Glutamatergic neuron (in vitro differentiated cells): ENCODE data around the gene AGAP1. TPM values are rescaled to one million over a fixed set of nuclear protein-coding genes. Genes with fewer than 3 reads are reported as not detected.

Experiments used
- DNase-seq: peaks from one replicate; pipeline ENCODE4 v3.0.0; 2022
- H3K27ac Mint-ChIP-seq: one replicate; pipeline ENCODE4 v1.8.0; 2020; ENCODE audit warnings: mild to moderate bottlenecking, mixed read lengths, inconsistent platforms; ENCODE audit not compliant: unreplicated experiment
- H3K27me3 Mint-ChIP-seq: one replicate; pipeline ENCODE4 v1.8.0; 2020; ENCODE audit warnings: mild to moderate bottlenecking, moderate library complexity, mixed read lengths, inconsistent platforms; ENCODE audit not compliant: unreplicated experiment
- H3K36me3 Mint-ChIP-seq: one replicate; pipeline ENCODE4 v1.8.0; 2020; ENCODE audit warnings: mild to moderate bottlenecking, mixed read lengths, inconsistent platforms; ENCODE audit not compliant: unreplicated experiment
- H3K4me1 Mint-ChIP-seq: one replicate; pipeline ENCODE4 v1.8.0; 2020; ENCODE audit warnings: mild to moderate bottlenecking, low read depth, mixed read lengths, inconsistent platforms; ENCODE audit not compliant: unreplicated experiment
- H3K4me3 Mint-ChIP-seq: one replicate; pipeline ENCODE4 v1.8.0; 2020; ENCODE audit warnings: mild to moderate bottlenecking, mixed read lengths, inconsistent platforms; ENCODE audit not compliant: unreplicated experiment
- H3K9me3 Mint-ChIP-seq: one replicate; pipeline ENCODE4 v1.8.0; 2020; ENCODE audit warnings: mild to moderate bottlenecking, moderate library complexity, mixed read lengths, inconsistent platforms; ENCODE audit not compliant: unreplicated experiment
- total RNA-seq: library from RNA; stranded (reverse); fragmentation: NEBNext Ultra II Directional; extraction: Animal tissue kit (Norgen Biotek cat#: 25700); gene quantifications from one replicate; pipeline ENCODE4 v1.2.1, GENCODE V29; 2021; ENCODE audit not compliant: unreplicated experiment
- TF ChIP-seq, protein P1 (sequence below): fragments of 200-600 bp; sonication (generic); IDR thresholded peaks from one replicate; pipeline ENCODE4 v1.5.0; 2021; ENCODE audit not compliant: partially characterized antibody, unreplicated experiment

AGAP1 gene
- total RNA-seq, 1 donor from 2014 or later, result 153 TPM

DNA sequence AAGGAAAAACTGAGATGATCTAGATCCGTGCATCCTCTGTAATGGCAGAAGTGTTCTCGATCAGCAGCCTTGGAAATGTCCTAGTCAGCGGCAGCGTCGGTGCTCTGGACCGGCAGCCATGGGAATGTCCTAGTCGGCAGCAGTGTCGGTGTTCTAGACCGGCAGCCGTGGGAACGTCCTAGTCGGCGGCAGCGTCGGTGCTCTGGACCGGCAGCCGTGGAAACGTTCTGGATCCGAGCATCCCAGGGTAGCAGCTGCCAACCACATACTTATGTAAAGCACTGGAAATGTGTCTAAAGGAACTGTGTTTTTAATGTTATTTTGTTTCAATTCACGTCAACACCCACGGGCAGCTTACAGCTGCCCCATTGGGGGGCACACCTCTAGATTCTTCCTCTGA, 615.6 kb downstream of the AGAP1 start:
- H3K9me3 Mint-ChIP-seq, result peaks cover 13% of the 10 kb centered on the region
- H3K36me3 Mint-ChIP-seq, result no peaks in the 10 kb centered on the region
- peaks cover 22% of the 10 kb centered on the region for H3K4me1 Mint-ChIP-seq
- no peak overlapping the region for H3K4me3 Mint-ChIP-seq
- H3K27me3 Mint-ChIP-seq, result peaks cover 10% of the 10 kb centered on the region
- no peak for DNase-seq
- H3K27ac Mint-ChIP-seq, result no peak overlapping the region
- TF ChIP-seq, protein P1, sequence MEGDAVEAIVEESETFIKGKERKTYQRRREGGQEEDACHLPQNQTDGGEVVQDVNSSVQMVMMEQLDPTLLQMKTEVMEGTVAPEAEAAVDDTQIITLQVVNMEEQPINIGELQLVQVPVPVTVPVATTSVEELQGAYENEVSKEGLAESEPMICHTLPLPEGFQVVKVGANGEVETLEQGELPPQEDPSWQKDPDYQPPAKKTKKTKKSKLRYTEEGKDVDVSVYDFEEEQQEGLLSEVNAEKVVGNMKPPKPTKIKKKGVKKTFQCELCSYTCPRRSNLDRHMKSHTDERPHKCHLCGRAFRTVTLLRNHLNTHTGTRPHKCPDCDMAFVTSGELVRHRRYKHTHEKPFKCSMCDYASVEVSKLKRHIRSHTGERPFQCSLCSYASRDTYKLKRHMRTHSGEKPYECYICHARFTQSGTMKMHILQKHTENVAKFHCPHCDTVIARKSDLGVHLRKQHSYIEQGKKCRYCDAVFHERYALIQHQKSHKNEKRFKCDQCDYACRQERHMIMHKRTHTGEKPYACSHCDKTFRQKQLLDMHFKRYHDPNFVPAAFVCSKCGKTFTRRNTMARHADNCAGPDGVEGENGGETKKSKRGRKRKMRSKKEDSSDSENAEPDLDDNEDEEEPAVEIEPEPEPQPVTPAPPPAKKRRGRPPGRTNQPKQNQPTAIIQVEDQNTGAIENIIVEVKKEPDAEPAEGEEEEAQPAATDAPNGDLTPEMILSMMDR, result no peak

DNA sequence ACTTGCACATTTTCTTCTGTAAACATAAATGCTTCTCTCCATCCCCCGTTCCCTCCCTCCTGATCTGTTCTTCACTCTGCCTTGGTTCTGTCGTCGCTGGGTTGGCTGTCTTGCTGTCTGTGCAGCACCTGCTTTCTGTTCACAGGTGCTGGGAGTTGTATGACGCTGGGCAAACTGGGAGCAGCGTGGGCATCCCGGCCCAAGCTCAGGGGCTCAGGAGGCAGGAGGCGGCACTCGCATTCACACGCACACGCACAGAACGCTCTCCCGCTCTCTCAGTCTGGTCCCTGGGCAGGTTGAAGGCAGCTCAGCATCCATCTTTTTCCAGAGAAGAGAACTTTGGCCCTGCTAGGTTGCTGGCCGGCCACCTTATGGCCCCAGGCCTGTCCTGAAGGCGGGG, 618.6 kb downstream of the AGAP1 start:
- Mint-ChIP-seq H3K4me3 (no peak overlapping the region), H3K27me3 (peaks cover 8% of the 10 kb centered on the region), H3K9me3 (peaks cover 15% of the 10 kb centered on the region), H3K4me1 (peaks cover 24% of the 10 kb centered on the region), H3K27ac (no peak overlapping the region), H3K36me3 (no peaks in the 10 kb centered on the region)
- TF ChIP-seq, protein P1, result no peak
- DNase-seq, result no peak

DNA sequence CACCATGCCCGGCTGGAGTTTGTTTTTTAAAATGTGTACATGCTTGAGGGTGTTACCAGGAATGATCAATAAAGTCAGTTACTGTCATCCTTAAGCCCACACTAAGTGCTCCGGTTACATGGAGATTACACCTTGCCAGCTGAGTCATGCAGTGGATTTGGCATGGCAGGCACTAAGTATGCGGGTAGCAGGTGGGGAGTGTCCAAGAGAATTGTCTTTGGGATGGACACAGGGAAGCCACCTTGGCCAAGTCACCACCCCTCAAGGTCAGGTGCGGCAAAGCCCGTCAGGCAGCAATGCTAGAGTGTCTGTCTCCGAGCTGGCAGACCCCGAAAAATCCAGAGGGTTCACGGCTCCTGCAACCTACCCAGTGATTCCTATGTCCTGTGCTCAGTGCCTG, 619.6 kb downstream of the AGAP1 start:
- Mint-ChIP-seq H3K36me3 (no peaks in the 10 kb centered on the region), H3K9me3 (peaks cover 15% of the 10 kb centered on the region), H3K27me3 (peaks cover 3% of the 10 kb centered on the region), H3K27ac (peak overlapping the region; percentile 18), H3K4me1 (peaks cover 19% of the 10 kb centered on the region), H3K4me3 (no peak overlapping the region)
- TF ChIP-seq, protein P1, result no peak
- DNase-seq, result no peak

DNA sequence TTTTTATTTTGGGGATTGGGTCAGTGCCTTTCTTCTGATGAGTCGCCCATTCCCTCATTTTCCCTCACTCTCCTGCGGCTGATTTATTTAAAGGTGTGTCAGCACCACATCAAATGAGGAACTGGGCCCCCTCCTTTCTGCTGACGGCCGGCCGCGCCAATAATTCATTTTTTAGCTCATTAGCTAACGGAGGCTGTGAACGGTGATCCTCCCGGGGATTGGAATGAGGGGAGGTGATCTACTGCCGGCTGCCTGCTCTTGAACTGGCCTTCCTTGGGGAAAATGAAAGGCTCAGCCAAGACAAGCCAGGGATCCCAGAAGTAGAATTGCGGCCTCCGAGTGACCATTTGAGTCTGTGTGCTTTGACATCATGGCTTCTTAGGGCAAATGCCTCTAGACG, 620.1 kb downstream of the AGAP1 start:
- TF ChIP-seq, protein P1, result no peak
- Mint-ChIP-seq H3K27ac (peak overlapping the region; percentile 18), H3K4me3 (peak overlapping the region; percentile 61), H3K9me3 (peaks cover 15% of the 10 kb centered on the region), H3K36me3 (no peaks in the 10 kb centered on the region), H3K4me1 (peaks cover 14% of the 10 kb centered on the region), H3K27me3 (peaks cover 2% of the 10 kb centered on the region)
- DNase-seq, result peak; percentile 57

DNA sequence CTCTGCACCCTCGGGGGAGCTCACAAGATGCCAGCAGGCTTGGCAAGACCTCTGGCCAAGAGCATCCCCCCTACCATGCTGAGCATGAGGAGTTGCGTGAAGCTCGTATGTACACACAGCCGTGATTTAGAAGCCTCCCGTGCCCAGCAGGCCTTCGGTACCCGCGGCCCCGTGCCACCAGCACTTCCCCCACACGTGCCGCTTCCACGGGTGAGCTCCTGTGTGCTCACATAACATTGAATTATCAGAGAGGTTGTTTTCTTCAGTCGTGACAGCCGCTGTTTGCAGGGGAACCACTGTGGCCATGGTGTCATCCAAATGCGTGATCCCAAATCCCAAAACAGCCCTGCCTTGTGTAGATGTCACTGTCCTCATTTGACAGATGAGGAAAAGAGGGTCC, 621.1 kb downstream of the AGAP1 start:
- Mint-ChIP-seq H3K36me3 (no peaks in the 10 kb centered on the region), H3K4me1 (peaks cover 14% of the 10 kb centered on the region), H3K4me3 (no peak overlapping the region), H3K27ac (no peak overlapping the region), H3K27me3 (no peaks in the 10 kb centered on the region), H3K9me3 (peaks cover 6% of the 10 kb centered on the region)
- TF ChIP-seq, protein P1, result no peak
- DNase-seq, result no peak
